A549 (cell line): Measurements from ENCODE around the gene GMPR2. TPM values are rescaled to one million over a fixed set of nuclear protein-coding genes. Genes with fewer than 3 reads are reported as not detected.

ENCODE experiments used
- ATAC-seq, 2 experiments: fragments of 200-7000 bp in 1 of 2; fragments of >200 bp in 1 of 2; cut with Nextera tagmentation in 1 of 2; cut with Tn5 transposase in 1 of 2; 3 replicates each; pipeline versions ENCODE4 v1.8.0 to v1.9.1; 2018 to 2020; ENCODE audit warnings: mild to moderate bottlenecking in 1 of 2, moderate library complexity in 1 of 2
- CTCF ChIA-PET: fragments of 300-600 bp; sonication (Branson Sonifier 250); formaldehyde crosslinking; extraction: SDS; loops from one replicate; lab custom pipeline; 2021; ENCODE audit warnings: antibody characterized with exemption, inconsistent platforms; lab: Yijun Ruan, JAX
- POLR2A ChIA-PET: fragments of 350-600 bp; formaldehyde crosslinking; extraction: SDS; loops from one replicate; lab custom pipeline; 2021; ENCODE audit warnings: antibody characterized with exemption, inconsistent platforms; lab: Yijun Ruan, JAX
- DNase-seq, 2 experiments: peaks; one replicate each; pipeline versions ENCODE4 v3.0.0 to v3.0.0-alpha.2; 2011 to 2016; ENCODE audit warnings: low read depth in 1 of 2, low spot score in 1 of 2
- FAIRE-seq: peaks from 2 replicates; lab custom pipeline; 2011; peaks lifted over from hg19 to GRCh38; lab: Jason Lieb, UNC
- H3K27ac ChIP-seq, 2 experiments: fragments of >200 bp; sonication (Bioruptor Twin); formaldehyde crosslinking; 3 replicates each; pipeline ENCODE4 v1.5.1; 2016 to 2017
- H3K4me1 ChIP-seq: fragments of >200 bp; sonication (Bioruptor Twin); formaldehyde crosslinking; 3 replicates; pipeline ENCODE4 v1.6.1; 2016
- H3K4me2 ChIP-seq: fragments of >200 bp; sonication (Bioruptor Twin); formaldehyde crosslinking; 3 replicates; pipeline ENCODE4 v1.6.1; 2016
- H3K4me3 ChIP-seq: fragments of >200 bp; sonication (Bioruptor Twin); formaldehyde crosslinking; 3 replicates; pipeline ENCODE4 v1.5.1; 2016
- H3K9me3 ChIP-seq: fragments of >200 bp; sonication (Bioruptor Twin); formaldehyde crosslinking; 3 replicates; pipeline ENCODE4 v1.6.1; 2016
- BHLHE40 ChIP-seq: IDR thresholded peaks from 2 replicates; pipeline ENCODE4 v1.6.1; 2012; ENCODE audit warnings: low read depth, low read length, inconsistent platforms
- CBX2 ChIP-seq: fragments of 200-600 bp; sonication (generic); IDR thresholded peaks from 2 replicates; pipeline ENCODE4 v1.6.1; 2016; ENCODE audit warnings: low read depth, mild to moderate bottlenecking, borderline replicate concordance
- ESRRA ChIP-seq: fragments of 150-350 bp; IDR thresholded peaks from 2 replicates; pipeline ENCODE4 v1.6.1; 2014; ENCODE audit warnings: mild to moderate bottlenecking, low read length, borderline replicate concordance
- GATA3 ChIP-seq: IDR thresholded peaks from 2 replicates; pipeline ENCODE4 v1.6.1; 2012; ENCODE audit warnings: borderline replicate concordance
- HOXB13 ChIP-seq: fragments of 250-450 bp; sonication (Bioruptor Pico); IDR thresholded peaks from 2 replicates; pipeline ENCODE4 v1.5.0; 2020; ENCODE audit warnings: low read depth, mild to moderate bottlenecking, moderate library complexity
- MAZ ChIP-seq: fragments of 150-350 bp; IDR thresholded peaks from 2 replicates; pipeline ENCODE4 v1.6.1; 2014; ENCODE audit warnings: antibody characterized with exemption, low read depth, low read length, borderline replicate concordance
- MYC ChIP-seq: IDR thresholded peaks from 2 replicates; pipeline ENCODE4 v1.6.1; 2012; ENCODE audit warnings: mild to moderate bottlenecking, inconsistent platforms, low read length, improper control_type of control experiment, borderline replicate concordance
- RAD21 ChIP-seq, 2 experiments: fragments of >200 bp in 1 of 2; sonication (Bioruptor Twin) in 1 of 2; formaldehyde crosslinking in 1 of 2; IDR thresholded peaks in 1 of 2; conservative IDR thresholded peaks in 1 of 2; 2 replicates in 1 of 2; 3 replicates in 1 of 2; pipeline ENCODE4 v1.6.1; 2012 to 2018; ENCODE audit warnings: inconsistent platforms in 1 of 2
- RARB ChIP-seq: fragments of 250-450 bp; sonication (Bioruptor Pico); IDR thresholded peaks from 2 replicates; pipeline ENCODE4 v1.8.0; 2021; ENCODE audit warnings: mild to moderate bottlenecking, moderate library complexity
- RNF2 ChIP-seq: fragments of 200-600 bp; sonication (generic); IDR thresholded peaks from 2 replicates; pipeline ENCODE4 v1.6.1; 2016; ENCODE audit warnings: low read depth, mild to moderate bottlenecking, antibody characterized with exemption, moderate library complexity, borderline replicate concordance
- TFCP2L1 ChIP-seq: fragments of 250-450 bp; sonication (Bioruptor Pico); IDR thresholded peaks from 2 replicates; pipeline ENCODE4 v1.5.0; 2021; ENCODE audit warnings: mild to moderate bottlenecking
- TP53 ChIP-seq: fragments of 250-450 bp; sonication (Bioruptor Pico); IDR thresholded peaks from 2 replicates; pipeline ENCODE4 v1.5.0; 2021; ENCODE audit warnings: mild to moderate bottlenecking, moderate library complexity
- ZNF302 ChIP-seq: fragments of 250-450 bp; sonication (Bioruptor Pico); IDR thresholded peaks from 2 replicates; pipeline ENCODE4 v1.9.0; 2021; ENCODE audit warnings: inconsistent platforms, mild to moderate bottlenecking, moderate library complexity
- ZSCAN20 ChIP-seq: fragments of 250-450 bp; sonication (Bioruptor Pico); IDR thresholded peaks from 2 replicates; pipeline ENCODE4 v1.8.0; 2022; ENCODE audit warnings: mild to moderate bottlenecking, moderate library complexity
- WGBS: methylation state at CpG from one replicate; pipeline ENCODE4 v1.1.6; 2017; ENCODE audit errors: missing lambda C conversion rate; 5-methylcytosine and 5-hydroxymethylcytosine counted together
- polyA plus RNA-seq, 4 experiments: library from polyadenylated mRNA; depleted of rRNA in 3 of 4; stranded (reverse); fragments of >200 nt; fragmentation: RNase III in 1 of 4; extraction: RNeasy Plus Mini Kit Qiagen cat#74134 plus additional on column Dnase treatment in 1 of 4; gene quantifications; 2 replicates in 3 of 4; 3 replicates in 1 of 4; pipeline ENCODE4 v1.2.3, GENCODE V29; 2011 to 2017
- TF ChIP-seq, protein P1 (sequence below): IDR thresholded peaks from 2 replicates; pipeline ENCODE4 v1.6.1; 2012
- TF ChIP-seq, protein P2 (sequence below): fragments of 150-350 bp; IDR thresholded peaks from 2 replicates; pipeline ENCODE4 v1.6.1; 2014; ENCODE audit warnings: low read depth, mild to moderate bottlenecking, low read length
- TF ChIP-seq, protein P3 (sequence below): fragments of >200 bp; sonication (Bioruptor Twin); formaldehyde crosslinking; IDR thresholded peaks from 2 replicates; pipeline ENCODE4 v1.6.1; 2016
- TF ChIP-seq, protein P4 (sequence below): fragments of 250-450 bp; sonication (Bioruptor Pico); IDR thresholded peaks from 2 replicates; pipeline ENCODE4 v1.5.0; 2021; ENCODE audit warnings: mild to moderate bottlenecking, moderate library complexity, borderline replicate concordance
- TF ChIP-seq, protein P5 (sequence below): IDR thresholded peaks from 2 replicates; pipeline ENCODE4 v1.6.1; 2012; ENCODE audit warnings: low read depth, borderline replicate concordance

Gene GMPR2
- polyA plus RNA-seq, 2 of the 4 experiments (the other 2 are of a cell fraction), result 70.0 to 91.7 TPM

DNA sequence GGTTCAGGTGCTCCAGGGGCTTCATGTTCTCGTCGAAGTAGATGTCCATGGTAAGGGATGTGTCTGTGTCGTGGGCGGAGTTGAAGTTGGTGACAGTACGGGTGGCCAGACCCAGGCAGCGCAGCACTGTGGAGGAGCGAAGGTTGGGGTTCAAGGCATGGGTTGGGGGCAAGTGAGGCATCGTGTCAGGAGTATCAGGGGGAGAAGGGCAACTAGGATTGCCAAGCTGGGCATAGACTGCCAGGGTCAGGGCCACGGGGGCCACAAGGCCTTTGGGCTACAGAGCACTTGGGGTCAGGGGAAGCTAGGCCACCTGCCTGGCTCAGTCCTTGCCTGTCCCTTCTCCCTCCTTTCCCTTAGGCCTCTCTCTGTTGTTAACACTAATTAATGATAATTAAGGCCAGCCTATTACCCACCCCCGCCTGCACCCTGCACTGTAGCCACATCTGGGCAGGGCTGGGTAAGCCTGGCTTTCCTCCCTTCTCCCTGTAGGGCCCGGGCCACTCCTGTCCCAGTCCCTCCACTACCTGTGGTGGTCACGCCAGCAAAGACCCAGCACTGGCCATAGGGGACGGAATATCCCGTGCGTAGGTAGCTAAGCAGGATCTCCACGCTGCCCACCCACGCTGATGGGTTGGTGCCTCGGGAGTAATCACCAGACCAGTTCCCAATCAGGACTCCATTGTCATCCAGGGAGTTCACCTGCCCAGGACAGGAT lies 26.0 kb downstream of the GMPR2 start:
- ATAC-seq, result no peak
- 89% methylated on average over 18 of the region's 18 CpGs for WGBS
- DNase-seq, result no peak
- Histone ChIP-seq H3K4me2 (no peak overlapping the region), H3K9me3 (no peaks in the 10 kb centered on the region), H3K4me3 (no peak overlapping the region), H3K27ac (peak overlapping the region in 1 of 2 experiments; percentile 49; a peak in 2 of 6 replicates), H3K4me1 (peaks cover 8% of the 10 kb centered on the region)
- FAIRE-seq, result no peak
- CTCF ChIA-PET, result interaction anchor here (0.5 to 10.7 kb wide), 5 partner anchors 16 to 143 kb away, joined by 3 to 76 read pairs (median 3); partner anchors contain the start of gene TINF2
- POLR2A ChIA-PET, result interaction anchor here (0.6 to 1.4 kb wide), 4 partner anchors 11 to 16 kb away, joined by 3 to 7 read pairs (median 4); partner anchors contain the start of genes RABGGTA and TINF2
- TF ChIP-seq HOXB13 (CRISPR knock-in tag) (no peak), GATA3 (no peak), MAZ (no peak), BHLHE40 (no peak), RAD21 (conservative IDR thresholded peaks at IDR 0.05 in 1 of 2, IDR thresholded peaks at IDR 0.05 in 1 of 2) (no peak), RNF2 (no peak), TFCP2L1 (CRISPR knock-in tag) (no peak), RARB (no peak), TP53 (CRISPR knock-in tag) (no peak), MYC (no peak), ESRRA (no peak)
- TF ChIP-seq, protein P1, sequence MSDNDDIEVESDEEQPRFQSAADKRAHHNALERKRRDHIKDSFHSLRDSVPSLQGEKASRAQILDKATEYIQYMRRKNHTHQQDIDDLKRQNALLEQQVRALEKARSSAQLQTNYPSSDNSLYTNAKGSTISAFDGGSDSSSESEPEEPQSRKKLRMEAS, result no peak
- TF ChIP-seq, protein P2, sequence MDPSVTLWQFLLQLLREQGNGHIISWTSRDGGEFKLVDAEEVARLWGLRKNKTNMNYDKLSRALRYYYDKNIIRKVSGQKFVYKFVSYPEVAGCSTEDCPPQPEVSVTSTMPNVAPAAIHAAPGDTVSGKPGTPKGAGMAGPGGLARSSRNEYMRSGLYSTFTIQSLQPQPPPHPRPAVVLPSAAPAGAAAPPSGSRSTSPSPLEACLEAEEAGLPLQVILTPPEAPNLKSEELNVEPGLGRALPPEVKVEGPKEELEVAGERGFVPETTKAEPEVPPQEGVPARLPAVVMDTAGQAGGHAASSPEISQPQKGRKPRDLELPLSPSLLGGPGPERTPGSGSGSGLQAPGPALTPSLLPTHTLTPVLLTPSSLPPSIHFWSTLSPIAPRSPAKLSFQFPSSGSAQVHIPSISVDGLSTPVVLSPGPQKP, result no peak
- TF ChIP-seq, protein P3, sequence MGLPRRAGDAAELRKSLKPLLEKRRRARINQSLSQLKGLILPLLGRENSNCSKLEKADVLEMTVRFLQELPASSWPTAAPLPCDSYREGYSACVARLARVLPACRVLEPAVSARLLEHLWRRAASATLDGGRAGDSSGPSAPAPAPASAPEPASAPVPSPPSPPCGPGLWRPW, result no peak
- TF ChIP-seq, protein P4, sequence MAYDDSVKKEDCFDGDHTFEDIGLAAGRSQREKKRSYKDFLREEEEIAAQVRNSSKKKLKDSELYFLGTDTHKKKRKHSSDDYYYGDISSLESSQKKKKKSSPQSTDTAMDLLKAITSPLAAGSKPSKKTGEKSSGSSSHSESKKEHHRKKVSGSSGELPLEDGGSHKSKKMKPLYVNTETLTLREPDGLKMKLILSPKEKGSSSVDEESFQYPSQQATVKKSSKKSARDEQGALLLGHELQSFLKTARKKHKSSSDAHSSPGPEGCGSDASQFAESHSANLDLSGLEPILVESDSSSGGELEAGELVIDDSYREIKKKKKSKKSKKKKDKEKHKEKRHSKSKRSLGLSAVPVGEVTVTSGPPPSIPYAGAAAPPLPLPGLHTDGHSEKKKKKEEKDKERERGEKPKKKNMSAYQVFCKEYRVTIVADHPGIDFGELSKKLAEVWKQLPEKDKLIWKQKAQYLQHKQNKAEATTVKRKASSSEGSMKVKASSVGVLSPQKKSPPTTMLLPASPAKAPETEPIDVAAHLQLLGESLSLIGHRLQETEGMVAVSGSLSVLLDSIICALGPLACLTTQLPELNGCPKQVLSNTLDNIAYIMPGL, result no peak

- peaks cover 8% of the 10 kb centered on the region for H3K4me1 ChIP-seq
- peak overlapping the region in 1 of 2 experiments; percentile 49; a peak in 2 of 6 replicates for H3K27ac ChIP-seq
- DNase-seq (no peak), ATAC-seq (peak in 1 of 2 experiments; percentile 9; a peak in 1 of 6 replicates), FAIRE-seq (no peak)
- TF ChIP-seq, protein P5, sequence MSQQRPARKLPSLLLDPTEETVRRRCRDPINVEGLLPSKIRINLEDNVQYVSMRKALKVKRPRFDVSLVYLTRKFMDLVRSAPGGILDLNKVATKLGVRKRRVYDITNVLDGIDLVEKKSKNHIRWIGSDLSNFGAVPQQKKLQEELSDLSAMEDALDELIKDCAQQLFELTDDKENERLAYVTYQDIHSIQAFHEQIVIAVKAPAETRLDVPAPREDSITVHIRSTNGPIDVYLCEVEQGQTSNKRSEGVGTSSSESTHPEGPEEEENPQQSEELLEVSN, result no peak
- TF ChIP-seq ZSCAN20 (CRISPR knock-in tag), result no peak
- TF ChIP-seq ZNF302 (CRISPR knock-in tag), result no peak
- no peak for TF ChIP-seq CBX2
- CTCF ChIA-PET, result interaction anchor here (0.9 to 10.7 kb wide), 3 partner anchors 17 to 49 kb away, joined by 3 to 76 read pairs (median 5); partner anchors contain the start of gene TINF2
- 74% methylated on average over 14 of the region's 16 CpGs for WGBS
- POLR2A ChIA-PET, result no interaction called here
- no peak overlapping the region for H3K4me3 ChIP-seq
- no peak overlapping the region for H3K4me2 ChIP-seq
- H3K9me3 ChIP-seq, result no peaks in the 10 kb centered on the region
These were observed 26.7 kb downstream of the GMPR2 start for GRCh38 chr14:24259282-24260025.
